ENCODE results near the gene CYP2J2. TPM values are rescaled to one million over a fixed set of nuclear protein-coding genes. Genes with fewer than 3 reads are reported as not detected.
A peak's percentile ranks its signal among the peaks of the same experiment; 100 is the strongest.

The CYP2J2 gene
- polyA plus RNA-seq, 1 donor (not counting 4 experiments of a cell fraction or from before 2014, with no cell fraction given) = 6.7 TPM

GRCh38 chr1:59900640-59901039, 25.9 kb downstream of the CYP2J2 start:
- Histone ChIP-seq H3K4me3 (ENCODE audit: control insufficient read depth in 2 of 3, extremely low read depth in 1 of 3, insufficient read depth in 2 of 3, low read depth in 1 of 3, low read length in 3 of 3) (no peak overlapping the region), H3K4me1 (ENCODE audit: control insufficient read depth, extremely low read depth, insufficient read depth, low read length) (no peaks in the 10 kb centered on the region), H2AFZ (ENCODE audit: control insufficient read depth, low read length) (no peak overlapping the region), H3K36me3 (ENCODE audit: control insufficient read depth in 2 of 2, extremely low read depth in 1 of 2, insufficient read depth in 2 of 2, low read length in 2 of 2) (no peaks in the 10 kb centered on the region), H3K27me3 (ENCODE audit: control insufficient read depth, extremely low read depth, insufficient read depth, low read length) (no peaks in the 10 kb centered on the region), H3K9me3 (ENCODE audit: control insufficient read depth, low read depth, low read length) (no peaks in the 10 kb centered on the region), H4K20me1 (ENCODE audit: control insufficient read depth, extremely low read depth, insufficient read depth, low read length) (no peaks in the 10 kb centered on the region), H3K79me2 (ENCODE audit: control insufficient read depth, insufficient read depth, low read length) (no peaks in the 10 kb centered on the region), H3K27ac (ENCODE audit: control insufficient read depth, insufficient read depth, low read length) (no peak overlapping the region), H3K4me2 (ENCODE audit: control insufficient read depth, extremely low read depth, insufficient read depth, low read depth, low read length) (no peak overlapping the region), H3K9me1 (ENCODE audit: control insufficient read depth, extremely low read depth, insufficient read depth, low read length) (no peaks in the 10 kb centered on the region), H3K9ac (ENCODE audit: control insufficient read depth, extremely low read depth, insufficient read depth, low read length) (no peak overlapping the region)
- dilution Hi-C loops (cut with MboI; ENCODE audit: extremely low pct_ligation_motif_present, low sequenced_read_pairs) = no loop called here
- DNase-seq (ENCODE audit: low read depth, low spot score) (no peak), FAIRE-seq (no peak)
- peak in 1 of 3 experiments; percentile 26 for TF ChIP-seq CTCF (optimal IDR thresholded peaks at IDR 0.05 in 1 of 3, IDR thresholded peaks at IDR 0.05 in 1 of 3, conservative IDR thresholded peaks at IDR 0.05 in 1 of 3; ENCODE audit: extremely low read depth in 1 of 3, insufficient read depth in 2 of 3, low read length in 3 of 3)
- TF ChIP-seq EZH2 (IDR thresholded peaks at IDR 0.05; ENCODE audit: low read length) = no peak

GRCh38 chr1:59898927-59899326, 27.6 kb downstream of the CYP2J2 start:
- H3K79me2 ChIP-seq (ENCODE audit: control insufficient read depth, insufficient read depth, low read length) = no peaks in the 10 kb centered on the region
- dilution Hi-C loops (cut with MboI; ENCODE audit: extremely low pct_ligation_motif_present, low sequenced_read_pairs) = no loop called here
- no peak overlapping the region for H3K4me2 ChIP-seq (ENCODE audit: control insufficient read depth, extremely low read depth, insufficient read depth, low read depth, low read length)
- no peak overlapping the region for H3K9ac ChIP-seq (ENCODE audit: control insufficient read depth, extremely low read depth, insufficient read depth, low read length)
- no peaks in the 10 kb centered on the region for H3K4me1 ChIP-seq (ENCODE audit: control insufficient read depth, extremely low read depth, insufficient read depth, low read length)
- H2AFZ ChIP-seq (ENCODE audit: control insufficient read depth, low read length) = no peak overlapping the region
- TF ChIP-seq CTCF (optimal IDR thresholded peaks at IDR 0.05 in 1 of 3, IDR thresholded peaks at IDR 0.05 in 1 of 3, conservative IDR thresholded peaks at IDR 0.05 in 1 of 3; ENCODE audit: extremely low read depth in 1 of 3, insufficient read depth in 2 of 3, low read length in 3 of 3) (no peak), EZH2 (IDR thresholded peaks at IDR 0.05; ENCODE audit: low read length) (no peak)
- H3K9me3 ChIP-seq (ENCODE audit: control insufficient read depth, low read depth, low read length) = no peaks in the 10 kb centered on the region
- DNase-seq (ENCODE audit: low read depth, low spot score) (no peak), FAIRE-seq (no peak)
- H3K4me3 ChIP-seq (ENCODE audit: control insufficient read depth in 2 of 3, extremely low read depth in 1 of 3, insufficient read depth in 2 of 3, low read depth in 1 of 3, low read length in 3 of 3) = no peak overlapping the region
- H3K9me1 ChIP-seq (ENCODE audit: control insufficient read depth, extremely low read depth, insufficient read depth, low read length) = no peaks in the 10 kb centered on the region
- no peaks in the 10 kb centered on the region for H3K27me3 ChIP-seq (ENCODE audit: control insufficient read depth, extremely low read depth, insufficient read depth, low read length)
- no peaks in the 10 kb centered on the region for H3K36me3 ChIP-seq (ENCODE audit: control insufficient read depth in 2 of 2, extremely low read depth in 1 of 2, insufficient read depth in 2 of 2, low read length in 2 of 2)
- H4K20me1 ChIP-seq (ENCODE audit: control insufficient read depth, extremely low read depth, insufficient read depth, low read length) = no peaks in the 10 kb centered on the region
- no peak overlapping the region for H3K27ac ChIP-seq (ENCODE audit: control insufficient read depth, insufficient read depth, low read length)

Data from keratinocyte (primary cell).